Measurements from ENCODE around the gene TWIST1.

TWIST1 gene

DNA sequence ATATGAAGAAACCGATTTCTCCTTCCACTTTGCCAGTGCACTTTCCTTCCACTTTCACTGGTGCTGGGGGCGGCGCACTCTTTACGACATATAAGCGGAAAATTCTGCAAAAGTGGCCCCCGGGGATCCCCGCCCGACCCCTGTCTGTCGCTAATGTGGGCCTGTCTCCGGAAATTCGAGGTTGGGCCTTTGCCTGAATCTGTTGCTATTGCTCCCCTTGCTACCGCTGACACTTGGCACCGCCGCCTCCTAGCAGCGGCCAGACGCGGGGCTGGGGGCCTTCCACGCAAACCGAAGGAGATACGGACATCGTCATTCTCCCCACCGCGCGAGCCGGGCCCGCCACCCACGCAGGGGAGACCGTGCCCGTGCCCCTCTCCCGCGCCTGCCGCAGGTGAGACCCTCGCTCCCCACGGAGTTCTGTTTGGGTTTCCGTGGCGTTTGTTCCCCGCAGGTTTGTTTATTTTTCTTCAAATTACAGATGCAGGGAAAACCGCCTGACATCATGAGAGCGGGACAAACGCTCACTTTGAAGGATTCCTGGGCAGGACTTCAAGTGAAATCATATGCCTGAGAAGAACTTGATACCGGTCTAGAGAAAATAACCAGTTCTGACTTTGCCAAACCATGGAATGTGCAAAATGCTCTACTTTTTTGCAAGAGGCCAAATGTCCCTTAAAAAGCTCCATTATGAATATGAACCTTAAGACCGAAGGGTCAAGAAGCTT is 5.0 kb downstream of the TWIST1 start:
- no peak for DNase-seq

DNA sequence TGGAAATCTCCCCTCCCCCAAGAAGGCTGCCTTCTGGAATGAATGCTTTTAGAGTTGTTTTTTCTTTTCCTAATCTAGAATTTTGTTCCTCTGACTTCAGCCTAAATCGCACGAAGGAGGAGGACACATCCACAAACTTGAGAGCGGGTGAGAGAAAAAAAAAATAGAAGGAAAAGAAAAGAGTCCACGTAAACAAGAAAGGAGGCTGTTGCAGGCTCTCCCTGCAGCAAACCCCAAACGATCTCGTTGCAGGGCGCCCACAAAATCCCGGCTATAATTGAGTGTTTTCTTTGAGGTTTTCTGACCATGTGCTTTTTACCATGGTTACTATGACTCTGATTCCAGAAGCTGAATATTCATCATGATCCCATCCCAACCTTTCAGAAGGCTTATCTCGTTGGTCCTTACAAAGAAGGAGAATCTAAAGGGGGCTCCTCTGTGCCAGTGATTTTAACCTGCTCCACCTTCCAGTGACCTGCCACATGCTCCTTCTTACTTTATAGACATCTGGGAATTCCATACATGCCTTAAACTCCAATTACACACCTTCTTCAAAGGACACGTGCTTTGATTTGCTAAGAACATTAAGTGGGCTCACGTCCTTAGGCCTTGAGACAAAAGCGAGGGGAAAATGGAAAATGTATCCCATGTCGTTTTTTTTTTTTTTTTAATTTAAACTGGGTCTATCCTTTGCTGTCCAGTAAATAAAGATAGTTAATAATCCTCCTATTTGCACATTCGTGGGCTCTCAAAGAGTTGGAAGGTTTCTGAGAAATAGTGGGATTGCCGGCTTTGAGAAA is 5.8 kb downstream of the TWIST1 start:
- no peak for DNase-seq

DNA sequence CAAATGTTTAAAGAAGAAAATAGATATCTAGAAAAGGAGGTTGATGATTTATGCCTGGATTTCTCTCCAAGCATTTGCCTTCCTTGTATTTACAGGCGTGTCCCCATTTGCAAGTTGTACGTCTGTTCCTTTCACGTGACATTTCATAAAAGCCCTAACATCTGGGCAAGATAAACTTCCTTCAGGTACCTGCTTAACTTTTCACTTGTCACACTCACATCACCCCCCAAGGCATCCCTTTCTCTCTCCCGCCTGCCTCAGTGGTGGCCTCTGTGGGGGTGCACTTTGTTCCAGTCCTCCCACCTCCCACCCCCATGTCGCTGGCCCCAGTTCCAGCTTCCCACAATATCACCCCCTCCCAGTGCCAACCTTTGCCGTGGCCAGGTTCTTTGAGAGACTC is 6.7 kb downstream of the TWIST1 start:
- DNase-seq: no peak

DNA sequence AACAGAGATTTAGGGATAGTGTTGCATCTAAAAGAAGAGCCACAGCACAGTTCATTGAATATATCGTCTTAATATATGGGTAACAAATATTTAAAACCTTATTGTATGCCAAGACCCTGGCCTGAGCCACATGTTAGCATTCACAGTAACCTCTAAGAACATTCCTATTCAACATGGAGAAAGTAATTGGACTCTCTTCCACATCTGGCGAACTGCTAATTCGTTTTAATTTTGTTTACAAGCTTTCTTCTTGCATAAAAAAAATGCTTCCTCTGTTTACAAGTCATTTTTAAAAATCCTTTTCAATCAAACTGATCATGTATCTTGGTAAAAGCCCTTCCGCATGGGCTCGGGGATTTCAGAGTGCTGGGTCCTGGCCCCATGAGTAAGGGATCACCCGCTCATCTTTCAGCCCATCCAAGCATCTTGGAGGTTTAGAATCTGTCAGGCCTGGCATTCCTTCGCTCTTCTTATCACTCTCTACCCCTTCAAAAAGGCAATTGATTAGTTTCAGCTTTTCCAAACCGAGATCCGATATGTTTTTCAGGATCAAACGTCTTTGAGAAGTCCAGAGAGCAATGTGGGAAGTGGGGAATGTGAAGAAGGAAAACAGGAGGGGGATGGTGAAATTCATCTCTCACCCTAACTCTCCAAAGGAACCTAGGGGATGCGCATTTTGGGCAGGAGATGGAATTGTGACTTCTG is 7.3 kb downstream of the TWIST1 start:
- DNase-seq: no peak

DNA sequence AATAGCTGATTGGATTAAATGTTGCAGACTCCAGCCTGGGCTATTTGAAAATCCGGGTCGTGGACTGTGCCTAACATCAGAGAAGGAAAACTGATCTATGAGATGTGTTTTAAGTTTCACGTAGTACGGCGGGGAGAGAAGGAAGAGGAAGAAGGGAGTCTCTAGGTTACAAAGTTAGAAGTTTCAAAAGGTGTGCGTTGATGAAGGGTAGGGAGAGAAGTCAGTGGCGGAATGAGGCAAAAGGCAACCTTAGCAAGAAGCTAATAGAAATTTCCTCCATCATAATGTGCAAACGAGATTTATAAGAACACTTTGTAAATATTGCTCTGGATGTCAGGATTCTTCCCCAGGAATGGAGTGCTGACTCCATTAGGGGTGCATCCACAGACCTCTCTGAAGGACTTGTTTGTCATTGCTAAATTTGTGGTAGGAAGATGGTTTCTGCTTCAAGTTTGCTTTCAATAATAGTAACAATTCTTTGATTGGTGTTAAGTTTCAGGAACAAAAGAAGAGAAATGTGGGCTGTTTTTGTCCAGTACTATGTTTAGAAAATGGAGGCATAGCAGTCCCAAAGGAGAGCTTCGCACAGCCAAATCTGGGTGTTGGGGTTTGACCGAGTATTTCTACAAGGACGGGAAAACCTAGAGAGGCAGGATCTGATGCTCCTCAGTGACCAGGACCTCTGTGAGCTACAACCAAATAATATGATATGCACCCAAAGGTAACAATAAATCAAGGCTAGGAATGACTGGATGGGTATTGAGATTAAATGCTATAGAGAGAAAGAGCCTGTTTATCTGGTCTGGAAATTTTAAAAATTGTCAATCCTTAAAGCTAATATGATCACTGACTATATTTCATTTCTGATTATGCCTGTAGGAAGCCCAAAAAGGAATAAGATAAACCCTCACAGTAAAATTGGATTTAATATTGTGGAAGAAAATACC is 8.2 kb downstream of the TWIST1 start:
- no peak for DNase-seq

DNA sequence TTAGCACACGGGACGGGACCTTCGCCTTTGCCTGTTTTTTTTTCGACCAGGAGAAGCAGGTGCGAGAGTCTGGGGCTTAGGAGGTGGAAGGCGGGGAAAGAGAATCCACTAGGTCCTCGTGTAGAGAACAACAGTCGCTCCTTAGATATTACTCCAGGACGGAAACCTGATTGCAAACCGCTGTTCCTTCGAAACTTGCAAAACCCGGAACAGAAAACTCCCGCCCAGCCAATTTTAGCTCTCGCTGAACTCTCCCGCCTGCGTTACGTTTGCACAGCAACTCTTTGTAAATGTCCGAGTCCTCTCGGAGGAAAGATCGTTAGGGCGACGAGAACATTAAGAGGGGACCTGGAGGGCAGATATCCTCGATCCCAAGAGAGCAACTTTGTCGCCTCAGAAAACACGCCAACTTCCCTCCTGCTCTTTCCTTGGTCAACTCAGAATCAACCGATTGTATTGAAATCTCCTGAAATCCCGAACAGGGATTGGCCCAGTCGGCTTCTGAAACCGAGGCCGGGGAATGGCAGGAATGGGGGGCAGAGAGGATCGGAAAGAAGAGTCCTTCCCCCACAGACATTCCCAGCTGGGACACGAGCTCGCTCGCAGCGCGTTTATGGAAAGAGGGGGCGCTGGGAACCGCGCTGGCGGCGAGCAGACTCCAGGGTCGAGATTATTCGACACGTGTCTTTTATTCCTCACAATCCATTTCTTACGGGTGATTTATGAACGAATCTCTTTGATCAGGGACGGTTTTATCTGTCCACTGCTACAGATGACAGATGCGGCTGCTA is 9.9 kb downstream of the TWIST1 start:
- DNase-seq: no peak

DNA sequence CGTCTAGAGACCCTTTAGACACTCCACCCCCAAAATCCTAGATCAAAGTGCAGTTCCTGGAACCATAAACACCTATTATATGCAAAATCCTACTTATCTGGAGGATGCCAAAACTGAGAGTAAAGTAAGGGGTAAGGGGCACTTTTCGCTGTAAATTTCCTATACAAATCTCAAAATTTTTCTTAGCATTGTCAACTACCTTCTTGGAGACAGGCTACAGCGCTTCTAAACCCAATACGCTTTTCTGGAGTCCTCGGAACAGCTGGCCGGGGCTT is 10.4 kb downstream of the TWIST1 start:
- DNase-seq: no peak

DNA sequence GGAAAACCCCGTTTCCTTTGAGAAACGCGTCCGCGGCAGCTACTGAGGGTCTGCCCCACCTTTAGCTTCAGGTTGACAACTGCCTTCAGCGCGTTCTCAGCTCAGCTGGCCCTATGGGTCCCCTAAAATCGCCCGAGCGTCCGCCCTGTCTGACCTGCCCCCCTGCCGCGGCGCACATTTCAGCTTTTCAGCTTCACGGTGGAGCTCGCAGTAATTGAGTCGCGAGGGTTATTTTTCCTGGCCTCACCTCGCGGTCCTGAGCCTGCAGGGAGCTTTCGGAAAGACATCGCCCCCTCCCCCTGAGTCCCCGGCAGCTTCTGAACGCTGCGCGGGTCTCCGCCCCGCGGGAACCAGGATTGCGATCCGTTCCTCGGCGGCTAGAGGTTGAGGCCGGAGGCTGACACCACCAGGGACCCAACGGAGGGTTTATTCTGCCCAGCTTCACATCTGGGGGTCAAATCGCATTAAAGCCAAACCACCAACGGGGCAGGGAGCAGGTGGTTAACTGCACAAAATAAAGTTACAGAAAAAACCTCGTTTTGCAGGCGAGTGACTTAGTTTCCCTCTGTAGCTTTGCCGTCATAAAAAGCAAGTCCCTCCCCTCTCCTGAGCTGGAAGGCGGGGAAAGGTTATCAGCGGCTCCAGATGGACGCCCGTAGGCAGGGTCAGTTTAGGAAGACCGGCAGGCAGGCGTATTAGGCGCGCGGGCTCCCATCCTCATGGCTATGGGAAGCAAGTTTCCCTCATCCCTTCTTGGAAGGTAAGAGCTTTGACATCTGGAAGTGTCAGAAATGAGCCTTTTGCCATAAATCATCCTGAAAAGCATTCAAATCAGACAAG is 11.0 kb downstream of the TWIST1 start:
- no peak for DNase-seq

DNA sequence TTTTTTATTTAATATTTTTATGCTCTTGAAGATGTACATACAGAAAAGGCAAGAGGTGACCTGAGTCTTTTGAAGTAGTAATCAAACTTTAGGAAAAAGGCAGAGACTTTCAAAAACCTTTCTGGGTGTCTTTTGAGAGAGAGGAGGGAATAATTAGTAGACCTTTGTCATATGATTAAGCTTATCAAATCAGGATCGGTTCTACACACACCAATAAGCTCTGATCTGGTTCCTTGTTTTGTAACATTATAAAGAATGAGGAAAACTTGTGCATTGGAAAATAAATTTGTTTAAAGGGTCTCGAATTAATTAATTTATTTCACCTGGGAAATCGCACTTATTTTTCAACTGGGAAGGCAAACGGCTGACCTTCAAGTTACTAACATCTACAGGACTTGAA is 11.9 kb downstream of the TWIST1 start:
- no peak for DNase-seq

DNA sequence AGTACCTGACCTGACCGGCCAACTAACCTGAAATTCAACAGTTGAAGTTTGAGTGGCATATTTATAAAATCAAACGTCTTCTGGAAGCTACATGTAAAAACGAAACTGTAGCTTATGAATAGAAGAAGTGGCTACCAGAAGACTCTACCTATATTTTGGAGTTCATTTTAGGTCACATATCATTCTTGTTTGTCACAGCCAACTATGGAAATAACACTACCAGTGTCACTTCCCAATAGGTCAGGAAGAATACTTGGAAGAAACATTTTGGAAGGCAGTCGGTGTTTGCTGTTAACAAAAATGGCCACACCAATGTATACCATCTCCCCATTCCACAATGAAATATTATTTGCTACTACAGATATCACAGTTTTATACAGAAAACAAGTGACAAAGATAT is 12.6 kb downstream of the TWIST1 start:
- DNase-seq: no peak

DNA sequence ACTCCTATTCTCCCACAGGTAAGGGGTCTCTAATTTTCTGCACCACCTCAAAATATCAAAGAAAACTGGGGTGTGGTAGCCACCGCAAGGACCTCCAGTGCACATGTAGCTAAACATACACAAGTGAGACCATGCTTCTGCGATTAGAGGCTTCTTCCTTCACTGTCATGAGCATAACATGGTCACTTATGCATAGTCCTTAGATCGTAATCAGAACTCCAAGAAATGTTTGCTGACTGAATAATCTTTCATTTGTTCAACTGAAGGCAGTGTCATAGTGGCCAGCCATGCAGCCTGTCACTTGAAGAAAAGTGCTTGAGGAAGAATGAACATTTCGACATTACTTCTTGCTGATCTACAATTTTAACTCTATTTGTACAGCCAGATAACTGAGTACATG is 14.6 kb downstream of the TWIST1 start:
- no peak for DNase-seq

DNA sequence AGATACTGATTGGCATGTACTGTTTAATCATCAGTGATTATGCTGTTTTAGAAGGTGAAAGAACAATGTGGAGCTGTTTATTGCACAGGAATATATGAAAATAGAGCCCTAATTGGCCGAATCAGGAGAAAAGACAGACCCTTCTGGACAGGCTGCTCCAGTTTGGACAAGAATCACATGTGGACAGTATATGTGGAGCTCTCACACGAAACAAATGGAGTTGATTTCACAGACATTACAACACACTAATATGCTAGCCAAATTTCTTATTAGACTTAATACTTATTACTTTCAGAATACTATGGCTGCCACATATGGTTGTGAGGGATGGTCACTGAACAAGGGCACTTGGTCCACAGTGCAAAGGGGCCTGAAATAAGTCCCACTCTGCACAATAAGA is 15.5 kb downstream of the TWIST1 start:
- DNase-seq: no peak

DNA sequence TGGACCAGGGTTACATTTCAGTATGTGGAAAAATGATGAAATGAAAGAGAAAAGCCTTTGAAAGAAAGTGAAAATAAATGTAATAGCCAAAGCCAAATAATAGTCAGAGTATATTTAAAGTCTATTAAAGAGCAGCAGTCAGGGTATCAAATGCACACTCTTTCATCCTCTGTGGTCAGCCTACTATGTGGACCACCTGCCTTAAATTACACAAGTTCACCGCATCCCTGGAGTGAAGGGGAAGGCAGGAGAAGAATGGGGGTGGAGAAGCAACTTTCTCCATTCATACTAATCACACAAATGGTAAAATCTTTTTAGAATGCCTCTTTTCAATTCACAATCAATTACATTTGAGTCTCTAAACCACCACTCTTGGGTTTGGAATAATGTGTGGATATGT is 16.0 kb downstream of the TWIST1 start:
- DNase-seq: no peak

DNA sequence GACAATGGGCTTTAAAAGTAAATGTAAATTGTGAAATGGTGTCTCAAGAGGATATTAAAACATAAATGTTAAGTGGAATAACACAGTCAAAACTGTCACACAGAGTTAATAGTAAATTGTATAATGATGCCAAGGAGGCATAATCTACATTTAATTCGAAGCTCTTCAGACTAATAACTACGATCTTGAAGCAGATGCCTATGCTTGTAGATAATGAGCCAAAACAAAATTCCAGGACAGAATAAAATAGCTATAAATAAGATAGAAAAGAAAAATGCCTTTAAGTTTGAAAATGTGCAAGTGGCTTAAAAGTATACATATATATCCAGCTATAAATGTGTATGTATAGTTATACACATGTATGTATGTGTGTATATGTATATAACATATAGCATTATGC is 17.5 kb downstream of the TWIST1 start:
- DNase-seq: no peak

DNA sequence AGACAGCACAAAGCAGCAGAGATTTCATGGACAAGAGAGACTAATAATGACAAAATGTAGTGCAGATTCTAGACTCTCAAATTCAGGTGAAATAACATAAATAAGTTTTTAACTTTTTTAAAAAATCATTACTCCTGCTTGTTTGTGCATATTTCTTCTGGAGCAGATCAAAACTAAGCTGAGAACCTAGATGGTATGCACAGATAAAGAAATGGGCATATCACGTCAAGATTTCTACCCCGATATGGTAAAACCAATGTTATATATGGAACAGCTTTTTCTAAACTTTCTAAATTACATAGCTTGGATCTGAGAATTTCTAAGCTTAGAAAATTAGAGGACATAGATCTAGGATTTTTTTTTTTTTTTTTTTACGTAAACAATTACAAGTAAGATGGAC is 18.2 kb downstream of the TWIST1 start:
- no peak for DNase-seq

DNA sequence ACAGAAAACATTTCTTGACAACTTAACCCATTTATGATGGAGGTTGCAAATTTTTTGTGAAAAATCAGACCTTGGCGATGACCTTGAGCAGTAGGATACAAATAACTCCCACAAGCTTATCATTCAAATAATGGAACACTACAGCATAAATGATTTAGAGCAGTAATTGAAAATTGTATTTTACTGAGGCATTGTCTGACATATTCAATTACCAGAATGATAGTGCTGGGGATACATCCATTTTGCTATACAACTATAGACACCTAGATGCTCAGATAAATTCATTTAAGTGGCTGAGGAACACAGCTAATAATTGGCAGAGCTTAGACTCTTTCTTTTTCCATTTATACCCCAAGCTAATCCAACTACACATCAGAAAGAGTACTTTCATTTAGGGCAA is 18.9 kb downstream of the TWIST1 start:
- no peak for DNase-seq

DNA sequence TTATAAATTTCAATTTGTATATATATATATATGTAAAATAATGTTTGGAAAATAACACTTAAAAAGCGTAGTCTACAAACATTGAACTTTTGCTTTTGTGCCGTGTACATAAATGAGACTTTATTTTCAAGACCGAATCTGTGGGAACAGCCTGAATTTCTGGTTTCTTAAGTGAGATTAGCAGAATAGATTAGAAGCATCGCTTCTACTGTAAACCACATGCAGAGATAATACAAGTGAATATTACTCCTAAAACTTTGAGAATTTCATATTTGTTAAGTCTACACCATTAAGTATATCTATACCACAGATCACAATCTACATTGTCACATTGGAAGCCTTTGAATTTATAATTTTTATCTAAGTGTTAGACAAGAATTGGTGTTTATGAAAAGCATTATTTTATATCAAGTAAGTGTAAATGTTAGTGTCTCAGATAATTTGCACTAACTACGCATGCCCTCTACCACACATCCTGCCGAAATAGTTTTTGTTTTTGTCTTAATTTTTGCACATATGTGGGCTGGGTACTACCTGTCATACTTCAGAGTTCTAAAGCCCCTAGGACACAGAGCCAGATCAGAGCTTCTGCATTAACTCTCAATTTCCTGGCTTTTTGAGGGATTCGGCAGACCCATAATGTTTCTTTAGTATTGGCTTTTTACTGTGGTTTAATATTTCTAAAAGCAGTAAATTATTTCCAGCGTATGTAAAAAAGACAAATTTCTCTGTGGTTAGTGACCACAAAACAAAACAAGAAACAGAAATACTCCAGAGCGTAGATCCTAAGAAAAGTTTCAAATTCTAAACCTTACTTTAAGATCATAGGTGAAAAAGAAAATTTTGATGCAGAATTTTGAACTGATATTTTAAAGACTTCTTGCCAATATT is 20.0 kb downstream of the TWIST1 start:
- no peak for DNase-seq

DNA sequence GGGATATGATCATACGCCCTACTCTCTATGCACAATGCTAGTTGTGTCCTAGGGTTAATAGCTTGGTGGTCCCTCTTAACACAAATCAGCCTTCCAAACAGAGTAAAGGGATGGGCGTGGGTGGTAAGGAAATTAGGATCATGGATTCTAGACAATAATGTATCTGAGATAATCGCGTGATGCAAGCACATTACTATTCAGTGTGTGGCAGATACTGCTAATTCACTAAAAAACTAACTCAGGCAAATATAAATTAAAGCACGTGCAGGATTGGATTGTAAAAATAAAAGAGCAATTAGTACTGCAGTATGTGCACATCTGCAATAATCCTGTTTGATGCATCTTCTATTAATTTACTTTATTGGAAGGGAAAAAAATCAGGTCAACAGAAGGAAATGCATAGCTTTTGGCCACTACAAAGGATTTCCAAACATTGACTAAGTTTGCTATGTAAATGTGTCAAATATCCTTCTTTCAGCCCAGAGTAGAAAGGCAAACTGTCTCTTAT is 22.0 kb downstream of the TWIST1 start:
- DNase-seq: no peak

DNA sequence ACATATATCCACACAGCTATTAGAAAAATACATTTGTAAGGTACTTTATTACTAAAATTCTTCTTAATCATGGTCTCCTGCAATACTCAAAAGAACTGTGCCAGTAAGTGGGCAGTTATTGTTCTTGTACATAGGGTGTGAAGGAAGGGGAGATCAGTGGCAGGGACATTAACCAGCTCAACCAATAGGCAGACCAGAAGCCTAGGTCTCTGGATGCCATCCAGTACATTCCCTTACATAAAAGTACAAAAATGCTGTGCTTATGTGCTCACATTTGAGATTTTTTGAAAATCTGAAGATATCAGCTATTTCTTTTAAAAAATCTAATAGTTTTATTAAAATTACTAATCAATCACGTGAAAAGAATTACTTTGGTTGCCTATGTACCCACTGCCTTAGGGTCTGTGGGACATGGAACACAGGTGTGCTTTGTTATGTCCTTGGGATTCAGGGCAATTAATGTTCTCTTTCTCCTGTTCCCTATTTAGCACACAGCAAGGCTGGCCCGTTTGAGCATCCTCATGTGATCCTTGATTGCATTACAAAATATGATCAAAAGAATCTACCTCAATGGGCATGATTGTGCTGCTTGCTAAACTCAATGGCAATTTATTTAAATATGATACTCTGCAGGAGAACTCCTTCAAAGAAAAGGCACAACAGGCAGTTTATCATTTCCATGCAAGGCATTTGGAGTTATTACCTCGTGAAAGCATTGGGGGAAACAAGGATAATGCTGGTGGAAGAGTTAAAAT is 22.7 kb downstream of the TWIST1 start:
- no peak for DNase-seq

Data from activated CD4-positive, alpha-beta T cell treated with anti-CD3 and anti-CD28 coated beads, Interleukin-2, amount 50 U/mL, for 48 hours (primary cell).